Ascending aorta (tissue), 2 donors: ENCODE results near the gene DMD. TPM values are rescaled to one million over a fixed set of nuclear protein-coding genes. Genes with fewer than 3 reads are reported as not detected.

Experiments
- DNase-seq, 2 donors: peaks; one replicate each; pipeline ENCODE4 v3.0.0-alpha.2; 2019; ENCODE audit warnings: low spot score in 2 of 2
- H3K27ac ChIP-seq, 2 donors: fragments of 200-600 bp; sonication (generic); one replicate each; pipeline ENCODE4 v1.5.1; 2016 to 2017; ENCODE audit warnings: mild to moderate bottlenecking in 1 of 2
- H3K27me3 ChIP-seq: fragments of 200-600 bp; sonication (generic); one replicate; pipeline ENCODE4 v1.5.1; 2017
- H3K36me3 ChIP-seq, 2 donors: fragments of 200-600 bp; sonication (generic); one replicate each; pipeline ENCODE4 v1.5.1; 2016
- H3K4me1 ChIP-seq, 2 donors: fragments of 200-600 bp; sonication (generic); one replicate each; pipeline ENCODE4 v1.5.1; 2016 to 2017; ENCODE audit warnings: mild to moderate bottlenecking in 1 of 2
- H3K4me3 ChIP-seq, 2 donors: fragments of 200-600 bp; sonication (generic); one replicate each; pipeline ENCODE4 v1.5.1; 2016 to 2017; ENCODE audit warnings: mild to moderate bottlenecking in 1 of 2
- H3K9me3 ChIP-seq, 2 donors: fragments of 200-600 bp; sonication (generic); one replicate each; pipeline ENCODE4 v1.5.1; 2016
- intact Hi-C: fragments of 100-400 bp; cut with DNase I; formaldehyde crosslinking; loops from one replicate; pipeline ENCODE4 v1.15.1; 2023
- total RNA-seq: library from RNA; depleted of rRNA; stranded (reverse); fragments of >200 nt; gene quantifications from one replicate; pipeline ENCODE4 v1.1.0, GENCODE V29; 2016
- TF ChIP-seq, protein P1 (sequence below), 3 experiments: fragments of 200-600 bp in 2 of 3; fragments of 450-650 bp in 1 of 3; sonication (generic) in 2 of 3; IDR thresholded peaks; one replicate each; pipeline ENCODE4 v1.5.1; 2016 to 2019; ENCODE audit warnings: antibody characterized with exemption in 3 of 3, mild to moderate bottlenecking in 1 of 3, moderate library complexity in 1 of 3

The DMD gene
- total RNA-seq, 1 donor from 2014 or later = 40.0 TPM

DNA sequence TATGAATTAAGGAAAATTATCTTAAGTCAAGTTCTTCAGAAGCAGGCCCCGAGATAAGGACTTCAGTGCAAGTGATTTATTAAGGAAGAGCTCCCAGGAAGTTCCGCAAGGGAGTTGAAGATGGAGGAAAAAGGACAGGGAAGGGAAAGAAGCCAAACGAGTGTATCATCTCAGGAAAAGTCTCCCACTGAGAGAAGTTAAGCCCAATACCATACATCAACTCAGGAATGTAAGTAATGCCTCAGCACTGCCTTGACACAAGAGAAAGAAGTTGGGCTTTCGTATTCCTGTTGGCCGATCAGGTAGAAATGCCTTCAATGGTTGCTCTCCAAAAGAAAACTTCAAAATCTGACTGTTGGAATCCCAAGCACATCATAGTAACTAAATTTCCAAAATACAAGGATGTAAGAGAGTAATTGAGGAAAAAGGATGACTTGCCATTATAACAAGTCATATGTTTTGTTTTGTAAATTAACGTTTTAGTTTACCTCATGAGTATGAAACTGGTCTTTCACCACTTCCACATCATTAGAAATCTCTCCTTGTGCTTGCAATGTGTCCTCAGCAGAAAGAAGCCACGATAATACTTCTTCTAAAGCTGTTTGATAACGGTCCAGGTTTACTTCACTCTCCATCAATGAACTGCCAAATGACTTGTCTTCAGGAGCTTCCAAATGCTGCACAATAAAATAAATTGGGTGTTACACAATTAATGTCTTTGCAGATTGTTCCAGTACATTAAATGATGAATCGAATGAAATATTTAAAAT, 566.7 kb downstream of the DMD start:
- no peak for DNase-seq
- TF ChIP-seq, protein P1, sequence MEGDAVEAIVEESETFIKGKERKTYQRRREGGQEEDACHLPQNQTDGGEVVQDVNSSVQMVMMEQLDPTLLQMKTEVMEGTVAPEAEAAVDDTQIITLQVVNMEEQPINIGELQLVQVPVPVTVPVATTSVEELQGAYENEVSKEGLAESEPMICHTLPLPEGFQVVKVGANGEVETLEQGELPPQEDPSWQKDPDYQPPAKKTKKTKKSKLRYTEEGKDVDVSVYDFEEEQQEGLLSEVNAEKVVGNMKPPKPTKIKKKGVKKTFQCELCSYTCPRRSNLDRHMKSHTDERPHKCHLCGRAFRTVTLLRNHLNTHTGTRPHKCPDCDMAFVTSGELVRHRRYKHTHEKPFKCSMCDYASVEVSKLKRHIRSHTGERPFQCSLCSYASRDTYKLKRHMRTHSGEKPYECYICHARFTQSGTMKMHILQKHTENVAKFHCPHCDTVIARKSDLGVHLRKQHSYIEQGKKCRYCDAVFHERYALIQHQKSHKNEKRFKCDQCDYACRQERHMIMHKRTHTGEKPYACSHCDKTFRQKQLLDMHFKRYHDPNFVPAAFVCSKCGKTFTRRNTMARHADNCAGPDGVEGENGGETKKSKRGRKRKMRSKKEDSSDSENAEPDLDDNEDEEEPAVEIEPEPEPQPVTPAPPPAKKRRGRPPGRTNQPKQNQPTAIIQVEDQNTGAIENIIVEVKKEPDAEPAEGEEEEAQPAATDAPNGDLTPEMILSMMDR (IDR thresholded peaks at IDR 0.05) = no peak
- H3K4me1 ChIP-seq = no peaks in the 10 kb centered on the region
- intact Hi-C loops = no loop called here
- H3K27ac ChIP-seq = no peak overlapping the region
- no peaks in the 10 kb centered on the region for H3K27me3 ChIP-seq
- no peaks in the 10 kb centered on the region for H3K9me3 ChIP-seq
- no peaks in the 10 kb centered on the region for H3K36me3 ChIP-seq
- no peak overlapping the region for H3K4me3 ChIP-seq

DNA sequence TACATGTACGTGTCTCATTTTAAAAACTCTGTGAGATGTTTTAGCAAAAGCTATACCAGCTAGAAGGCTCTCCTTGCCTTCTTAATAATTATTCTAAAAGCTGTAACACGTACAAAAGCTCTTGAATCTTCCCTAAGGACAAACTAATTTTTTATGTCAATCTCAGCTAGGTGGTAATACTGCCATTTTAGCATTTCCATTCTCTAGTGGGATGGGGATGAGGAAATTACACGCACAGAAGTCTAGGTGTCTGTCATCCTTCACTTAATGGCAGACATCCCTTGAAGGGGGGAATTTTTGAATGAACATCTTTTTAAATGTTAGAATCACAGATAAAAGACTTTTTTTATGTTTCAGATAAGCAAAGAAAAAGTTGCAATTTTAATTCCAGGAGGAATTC, 569.1 kb downstream of the DMD start:
- Histone ChIP-seq H3K4me1 (no peaks in the 10 kb centered on the region), H3K36me3 (no peaks in the 10 kb centered on the region), H3K9me3 (no peaks in the 10 kb centered on the region), H3K4me3 (no peak overlapping the region), H3K27ac (no peak overlapping the region), H3K27me3 (no peaks in the 10 kb centered on the region)
- TF ChIP-seq, protein P1 (IDR thresholded peaks at IDR 0.05) = no peak
- no peak for DNase-seq
- intact Hi-C loops = no loop called here

DNA sequence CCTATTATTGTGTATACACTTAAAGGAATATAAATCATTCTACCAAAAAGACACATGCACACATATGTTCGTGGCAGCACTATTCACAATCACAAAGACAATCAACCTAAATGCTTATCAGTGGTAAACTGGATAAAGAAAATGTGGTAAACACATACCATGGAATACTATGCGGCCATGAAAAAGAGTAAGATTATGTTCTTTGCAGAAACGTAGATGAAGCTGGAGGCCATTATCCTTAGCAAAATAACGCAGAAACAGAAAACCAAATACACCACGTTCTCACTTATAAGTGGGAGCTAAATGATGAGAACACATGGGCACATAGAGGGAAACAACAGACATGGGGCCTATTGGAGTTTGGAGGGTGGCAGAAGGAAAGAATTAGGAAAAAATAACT, 593.2 kb downstream of the DMD start:
- intact Hi-C loops = no loop called here
- Histone ChIP-seq H3K36me3 (no peaks in the 10 kb centered on the region), H3K4me1 (no peaks in the 10 kb centered on the region)

DNA sequence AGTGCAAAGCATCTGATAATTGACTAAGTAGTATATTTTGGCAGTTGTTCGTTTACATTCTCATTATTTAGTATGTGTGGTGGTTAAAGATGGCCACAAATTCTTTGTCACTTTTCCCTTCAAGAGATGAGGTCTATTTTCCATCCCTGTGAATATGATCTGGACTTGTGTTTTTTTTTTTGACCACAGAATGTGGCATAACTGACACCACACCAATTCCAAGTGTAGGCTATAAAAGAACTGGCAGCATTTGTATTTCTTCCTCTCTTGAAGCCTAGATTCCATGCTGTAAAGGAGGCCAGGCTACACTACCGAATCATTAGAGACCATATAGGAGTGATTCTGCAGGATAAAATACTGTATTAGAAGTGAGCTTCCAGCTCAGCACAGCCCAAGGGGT, 596.6 kb downstream of the DMD start:
- Histone ChIP-seq H3K9me3 (no peaks in the 10 kb centered on the region), H3K27me3 (no peaks in the 10 kb centered on the region), H3K4me1 (no peaks in the 10 kb centered on the region), H3K27ac (no peak overlapping the region), H3K4me3 (no peak overlapping the region), H3K36me3 (no peaks in the 10 kb centered on the region)
- intact Hi-C loops = no loop called here
- DNase-seq = no peak
- TF ChIP-seq, protein P1 (IDR thresholded peaks at IDR 0.05) = no peak

More for the DNA sequence above, 593.2 kb downstream of the DMD start:
- TF ChIP-seq, protein P1 (IDR thresholded peaks at IDR 0.05) = no peak
- Histone ChIP-seq H3K9me3 (no peaks in the 10 kb centered on the region), H3K4me3 (no peak overlapping the region), H3K27ac (no peak overlapping the region), H3K27me3 (no peaks in the 10 kb centered on the region)
- DNase-seq = no peak

DNA sequence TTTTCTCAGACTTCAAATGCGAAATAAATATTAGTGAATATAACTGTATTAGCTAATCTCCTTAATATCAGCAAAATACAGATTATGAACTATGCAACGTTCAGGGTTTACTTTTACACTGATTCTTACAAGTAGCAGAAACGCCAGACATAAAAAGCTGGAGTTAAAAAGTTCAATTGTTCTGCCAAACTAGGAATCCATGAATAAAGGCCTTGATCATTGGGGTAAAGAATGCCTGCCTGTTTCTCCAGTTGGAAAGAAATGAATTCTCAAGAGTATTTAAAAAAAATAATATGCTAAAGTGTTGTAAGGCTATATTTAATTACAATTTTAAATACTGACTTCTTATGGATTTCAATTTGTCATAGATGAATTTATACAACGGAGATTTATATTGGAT, 612.2 kb downstream of the DMD start:
- TF ChIP-seq, protein P1 (IDR thresholded peaks at IDR 0.05) = no peak
- H3K36me3 ChIP-seq = no peaks in the 10 kb centered on the region
- H3K27me3 ChIP-seq = no peaks in the 10 kb centered on the region
- no peak overlapping the region for H3K27ac ChIP-seq
- intact Hi-C loops = no loop called here
- no peak overlapping the region for H3K4me3 ChIP-seq
- H3K9me3 ChIP-seq = no peaks in the 10 kb centered on the region
- H3K4me1 ChIP-seq = no peaks in the 10 kb centered on the region
- DNase-seq = no peak
